H9 (cell line): ENCODE results near the gene ELMOD3. TPM values are rescaled to one million over a fixed set of nuclear protein-coding genes. Genes with fewer than 3 reads are reported as not detected.

Experiments used
- DNase-seq: peaks from one replicate; pipeline ENCODE4 v3.0.0-alpha.2; 2017
- H2AFZ ChIP-seq: one replicate; pipeline ENCODE4 v1.6.1; 2013; ENCODE audit warnings: mild to moderate bottlenecking, low read length, control low read depth, moderate library complexity
- H2AK5ac ChIP-seq: 2 replicates; pipeline ENCODE4 v1.6.1; 2013; ENCODE audit warnings: low read length, control low read depth, mixed read lengths; ENCODE audit not compliant: insufficient read length
- H2BK120ac ChIP-seq: one replicate; pipeline ENCODE4 v1.6.1; 2013; ENCODE audit warnings: low read depth, mild to moderate bottlenecking, low read length, control low read depth, inconsistent platforms; ENCODE audit not compliant: poor library complexity, severe bottlenecking
- H2BK12ac ChIP-seq: 2 replicates; pipeline ENCODE4 v1.6.1; 2013; ENCODE audit warnings: low read length, control low read depth, mixed read lengths, low read depth; ENCODE audit not compliant: insufficient read length
- H2BK15ac ChIP-seq: 2 replicates; pipeline ENCODE4 v1.6.1; 2013; ENCODE audit warnings: low read depth, low read length, control low read depth
- H2BK20ac ChIP-seq: one replicate; pipeline ENCODE4 v1.6.1; 2013; ENCODE audit warnings: low read depth, mild to moderate bottlenecking, low read length, control low read depth, inconsistent platforms; ENCODE audit not compliant: poor library complexity, severe bottlenecking
- H2BK5ac ChIP-seq: 2 replicates; pipeline ENCODE4 v1.6.1; 2013; ENCODE audit warnings: low read length, control low read depth, mixed read lengths; ENCODE audit not compliant: insufficient read length
- H3K14ac ChIP-seq: 2 replicates; pipeline ENCODE4 v1.6.1; 2013; ENCODE audit warnings: low read length, control low read depth; ENCODE audit not compliant: insufficient read depth
- H3K18ac ChIP-seq: 2 replicates; pipeline ENCODE4 v1.6.1; 2013; ENCODE audit warnings: low read depth, mild to moderate bottlenecking, mixed read lengths, low read length, control low read depth; ENCODE audit not compliant: insufficient read length
- H3K23ac ChIP-seq: 2 replicates; pipeline ENCODE4 v1.6.1; 2013; ENCODE audit warnings: low read length, control low read depth, mixed read lengths, low read depth; ENCODE audit not compliant: insufficient read length
- H3K23me2 ChIP-seq: 2 replicates; pipeline ENCODE4 v1.6.1; 2013; ENCODE audit warnings: low read depth, mild to moderate bottlenecking, mixed read lengths, low read length, control low read depth; ENCODE audit not compliant: insufficient read length, poor library complexity, severe bottlenecking
- H3K27ac ChIP-seq: 2 replicates; pipeline ENCODE4 v1.5.1; 2013; ENCODE audit warnings: low read length, control low read depth, mixed read lengths, low read depth; ENCODE audit not compliant: insufficient read length
- H3K27me3 ChIP-seq: 2 replicates; pipeline ENCODE4 v1.6.1; 2013; ENCODE audit warnings: low read length, control low read depth, inconsistent platforms; ENCODE audit not compliant: insufficient read depth
- H3K4ac ChIP-seq: 2 replicates; pipeline ENCODE4 v1.6.1; 2013; ENCODE audit warnings: low read depth, mild to moderate bottlenecking, control low read depth, inconsistent platforms, low read length, moderate library complexity
- H3K4me1 ChIP-seq: 2 replicates; pipeline ENCODE4 v1.6.1; 2013; ENCODE audit warnings: low read length, control low read depth, inconsistent platforms; ENCODE audit not compliant: insufficient read depth
- H3K4me2 ChIP-seq: 2 replicates; pipeline ENCODE4 v1.6.1; 2013; ENCODE audit warnings: low read length, control low read depth, mixed read lengths; ENCODE audit not compliant: insufficient read length, insufficient read depth
- H3K56ac ChIP-seq: 2 replicates; pipeline ENCODE4 v1.6.1; 2013; ENCODE audit warnings: low read depth, mild to moderate bottlenecking, mixed read lengths, low read length, control low read depth; ENCODE audit not compliant: insufficient read length
- H3K79me1 ChIP-seq: 2 replicates; pipeline ENCODE4 v1.6.1; 2013; ENCODE audit warnings: low read depth, mild to moderate bottlenecking, moderate library complexity, low read length, control low read depth, inconsistent platforms; ENCODE audit not compliant: insufficient read depth, poor library complexity, severe bottlenecking
- H3K79me2 ChIP-seq: 2 replicates; pipeline ENCODE4 v1.6.1; 2013; ENCODE audit warnings: low read length, control low read depth, inconsistent platforms; ENCODE audit not compliant: insufficient read depth
- H3K9ac ChIP-seq: 2 replicates; pipeline ENCODE4 v1.6.1; 2013; ENCODE audit warnings: low read length, control low read depth, mixed read lengths; ENCODE audit not compliant: insufficient read length; ENCODE audit errors: extremely low read depth
- H3K9me3 ChIP-seq: one replicate; pipeline ENCODE4 v1.6.1; 2013; ENCODE audit warnings: low read depth, low read length, inconsistent platforms; ENCODE audit not compliant: control insufficient read depth
- H3T11ph ChIP-seq: one replicate; pipeline ENCODE4 v1.6.1; 2013; ENCODE audit warnings: mild to moderate bottlenecking, low read length, control low read depth, inconsistent platforms
- H4K20me1 ChIP-seq: one replicate; pipeline ENCODE4 v1.6.1; 2013; ENCODE audit not compliant: control insufficient read depth, insufficient read length, insufficient read depth
- H4K5ac ChIP-seq: 2 replicates; pipeline ENCODE4 v1.6.1; 2013; ENCODE audit warnings: low read depth, mild to moderate bottlenecking, mixed read lengths, low read length, control low read depth; ENCODE audit not compliant: insufficient read length
- H4K8ac ChIP-seq: replicated peaks from 2 replicates; pipeline ENCODE4 v1.6.1; 2013; ENCODE audit warnings: low read length, control low read depth, mixed read lengths, low read depth; ENCODE audit not compliant: insufficient read length
- H4K91ac ChIP-seq: 2 replicates; pipeline ENCODE4 v1.6.1; 2013; ENCODE audit warnings: low read depth, mild to moderate bottlenecking, moderate library complexity, mixed read lengths, low read length, control low read depth; ENCODE audit not compliant: insufficient read length
- H3K27ac Mint-ChIP-seq, 3 experiments: 2 replicates in 2 of 3; 3 replicates in 1 of 3; pipeline ENCODE4 v1.8.0; 2020 to 2021; ENCODE audit warnings: mixed read lengths in 3 of 3, mild to moderate bottlenecking in 1 of 3, moderate library complexity in 1 of 3
- H3K27me3 Mint-ChIP-seq: 2 replicates; pipeline ENCODE4 v1.8.0; 2021; ENCODE audit warnings: low read depth, mild to moderate bottlenecking, moderate library complexity, mixed read lengths
- H3K36me3 Mint-ChIP-seq, 3 experiments: 2 replicates in 2 of 3; 3 replicates in 1 of 3; pipeline ENCODE4 v1.8.0; 2020 to 2021; ENCODE audit warnings: low read depth in 3 of 3, mixed read lengths in 3 of 3; ENCODE audit not compliant: insufficient read depth in 1 of 3
- H3K4me1 Mint-ChIP-seq, 2 experiments: 2 replicates each; pipeline ENCODE4 v1.8.0; 2020; ENCODE audit warnings: mixed read lengths in 2 of 2
- H3K4me3 Mint-ChIP-seq, 2 experiments: 2 replicates in 1 of 2; 3 replicates in 1 of 2; pipeline ENCODE4 v1.8.0; 2020 to 2021; ENCODE audit warnings: mild to moderate bottlenecking in 2 of 2, mixed read lengths in 2 of 2, moderate library complexity in 1 of 2
- H3K9me3 Mint-ChIP-seq, 2 experiments: 2 replicates in 1 of 2; 3 replicates in 1 of 2; pipeline ENCODE4 v1.8.0; 2020; ENCODE audit warnings: mild to moderate bottlenecking in 2 of 2, mixed read lengths in 2 of 2, moderate library complexity in 1 of 2
- CTCF ChIP-seq: fragments of 200-600 bp; sonication (generic); conservative IDR thresholded peaks from 3 replicates; pipeline ENCODE4 v1.8.0; 2021; ENCODE audit warnings: antibody characterized with exemption, mild to moderate bottlenecking
- WGBS: extraction: QIAGEN DNeasy Blood & Tissue Kit; methylation state at CpG from one replicate; pipeline ENCODE4 v1.1.7; 2013; ENCODE audit warnings: missing lambda C conversion rate, low lambda C conversion rate, mixed read lengths; ENCODE audit not compliant: insufficient read length; ENCODE audit errors: extremely low coverage; 5-methylcytosine and 5-hydroxymethylcytosine counted together
- total RNA-seq: library from RNA; stranded (reverse); gene quantifications from 2 replicates; pipeline ENCODE4 v1.2.1, GENCODE V29; 2021

ELMOD3 gene
- total RNA-seq, 1 experiment from 2014 or later: 7.6 TPM

- no peak overlapping the region for H3K4ac ChIP-seq
- no peak overlapping the region for H2AK5ac ChIP-seq
- Mint-ChIP-seq H3K4me3 (no peak overlapping the region), H3K27ac (peak overlapping the region in 1 of 3 experiments; percentile 76; a peak in 1 of 7 replicates), H3K9me3 (no peaks in the 10 kb centered on the region), H3K36me3 (peaks cover 23 to 40% (median 30%) of the 10 kb centered on the region in 3 experiments), H3K27me3 (no peaks in the 10 kb centered on the region; the same call in 1 of the 2 replicates), H3K4me1 (peaks cover 14 to 16% of the 10 kb centered on the region in 2 experiments)
- H3K23ac ChIP-seq: no peak overlapping the region
- H3K18ac ChIP-seq: no peak overlapping the region
- no peak for TF ChIP-seq CTCF
- no peaks in the 10 kb centered on the region for H3K23me2 ChIP-seq
- no peak overlapping the region for H3T11ph ChIP-seq
- no peak for DNase-seq
- H3K4me2 ChIP-seq: no peak overlapping the region
- H3K27me3 ChIP-seq: no peaks in the 10 kb centered on the region
- peaks cover 6% of the 10 kb centered on the region; the same call in 1 of the 2 replicates for H3K4me1 ChIP-seq
- H2BK20ac ChIP-seq: no peak overlapping the region
- H3K9ac ChIP-seq: no peak overlapping the region
- H2BK12ac ChIP-seq: no peak overlapping the region
- no peak overlapping the region for H2BK120ac ChIP-seq
- no peak overlapping the region for H3K14ac ChIP-seq
- H3K56ac ChIP-seq: no peak overlapping the region
- no peak overlapping the region for H2AFZ ChIP-seq
- H3K27ac ChIP-seq: no peak overlapping the region
- no peaks in the 10 kb centered on the region for H3K79me2 ChIP-seq
- no peaks in the 10 kb centered on the region for H3K79me1 ChIP-seq
- no peaks in the 10 kb centered on the region for H4K20me1 ChIP-seq
- H4K91ac ChIP-seq: no peak overlapping the region
- no peak overlapping the region for H2BK15ac ChIP-seq
- H4K5ac ChIP-seq: no peak overlapping the region
- H3K9me3 ChIP-seq: no peaks in the 10 kb centered on the region
- H2BK5ac ChIP-seq: no peak overlapping the region
- no peak overlapping the region for H4K8ac ChIP-seq
- no CpG with 5 or more reads among the region's 7 CpGs for WGBS
These were observed 42.2 kb upstream of the ELMOD3 start for GRCh38 chr2:85312404-85312803.
